GM19397 (cell line): ENCODE results near the gene CRACR2A.

Experiments
- ATAC-seq: cut with Tn5 transposase; IDR thresholded peaks from one replicate; pipeline ENCODE4 v1.9.1; 2021; ENCODE audit warnings: mild to moderate bottlenecking, moderate library complexity; ENCODE audit not compliant: unreplicated experiment

The CRACR2A gene

GRCh38 chr12:3725388-3726115, 27.4 kb downstream of the CRACR2A start:
- ATAC-seq: no peak

GRCh38 chr12:3723916-3724805, 28.7 kb downstream of the CRACR2A start:
- ATAC-seq: no peak

- ATAC-seq: no peak
These were observed 30.5 kb downstream of the CRACR2A start for GRCh38 chr12:3722368-3722767.

DNA sequence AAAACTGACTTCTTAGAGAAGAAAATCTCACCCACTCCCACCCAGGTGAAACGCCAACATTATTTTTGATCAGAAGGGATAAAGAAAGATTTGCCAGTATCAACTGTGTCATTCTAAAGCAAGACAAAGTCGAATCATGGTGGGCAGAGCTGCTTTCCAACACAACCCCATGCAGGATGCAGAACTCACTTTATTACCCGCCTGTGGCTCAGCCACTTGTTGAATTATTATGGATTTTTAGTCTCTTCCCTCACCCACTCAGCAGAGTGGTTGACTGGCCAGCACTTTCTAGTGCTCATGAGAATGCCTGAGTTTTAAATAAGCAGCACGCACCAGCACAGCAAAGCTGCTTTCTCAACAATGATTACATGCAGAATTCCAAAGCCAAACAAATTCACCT, 32.1 kb downstream of the CRACR2A start:
- ATAC-seq: no peak

DNA sequence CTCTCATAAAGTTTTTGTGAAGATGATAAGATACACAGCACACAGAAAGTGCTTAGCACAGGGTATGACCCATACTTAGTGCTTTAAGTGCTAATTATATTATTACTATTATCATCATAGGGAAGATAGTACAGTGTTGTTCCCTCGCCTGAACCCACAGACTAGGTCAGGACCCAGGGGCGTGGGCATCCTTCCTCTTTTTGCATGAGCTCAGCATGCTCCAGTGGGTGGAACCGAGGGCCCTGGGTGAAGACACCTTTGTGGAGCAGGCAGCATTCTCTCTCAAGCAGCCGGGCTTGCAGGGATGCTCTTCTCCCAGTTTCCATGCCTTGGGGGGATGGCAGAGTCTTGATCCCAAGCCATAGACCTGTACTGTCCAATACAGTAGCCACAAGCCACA, 34.8 kb downstream of the CRACR2A start:
- no peak for ATAC-seq

DNA sequence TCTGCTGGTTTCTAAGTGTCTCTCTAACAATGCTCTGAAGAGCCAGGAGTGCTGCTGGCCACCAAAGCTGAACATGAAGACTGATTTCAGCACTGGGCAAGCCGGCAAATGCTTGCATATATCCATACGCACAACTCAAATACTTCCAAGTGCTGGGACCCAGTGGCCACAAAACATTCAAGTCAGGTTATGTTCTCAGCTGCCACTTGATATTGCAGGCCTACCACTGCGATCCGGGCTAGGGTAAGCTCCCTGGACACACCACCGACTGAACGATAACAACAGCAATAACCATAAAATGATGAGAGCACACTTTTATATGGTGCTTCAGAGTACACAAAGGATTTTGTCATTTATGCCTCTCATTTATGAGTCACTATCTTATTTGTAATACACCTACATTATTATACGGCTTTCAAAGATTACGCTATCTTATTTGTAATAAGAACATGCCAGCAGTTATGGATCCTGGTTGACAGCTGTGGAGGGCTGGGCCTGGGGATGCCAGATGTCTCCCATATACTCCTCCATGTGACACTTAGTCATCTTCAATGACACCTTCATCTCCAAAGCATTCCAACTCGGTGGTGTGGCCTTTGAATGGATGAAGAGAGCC, 35.5 kb downstream of the CRACR2A start:
- no peak for ATAC-seq

- no peak for ATAC-seq
These were observed 36.9 kb downstream of the CRACR2A start for GRCh38 chr12:3715999-3716398.

- ATAC-seq: no peak
These were observed 39.0 kb downstream of the CRACR2A start for GRCh38 chr12:3713947-3714346.

- no peak for ATAC-seq
These were observed 39.4 kb downstream of the CRACR2A start for GRCh38 chr12:3713483-3713882.

GRCh38 chr12:3712209-3712992, 40.5 kb downstream of the CRACR2A start:
- no peak for ATAC-seq

GRCh38 chr12:3705354-3705675, 47.6 kb downstream of the CRACR2A start:
- no peak for ATAC-seq

DNA sequence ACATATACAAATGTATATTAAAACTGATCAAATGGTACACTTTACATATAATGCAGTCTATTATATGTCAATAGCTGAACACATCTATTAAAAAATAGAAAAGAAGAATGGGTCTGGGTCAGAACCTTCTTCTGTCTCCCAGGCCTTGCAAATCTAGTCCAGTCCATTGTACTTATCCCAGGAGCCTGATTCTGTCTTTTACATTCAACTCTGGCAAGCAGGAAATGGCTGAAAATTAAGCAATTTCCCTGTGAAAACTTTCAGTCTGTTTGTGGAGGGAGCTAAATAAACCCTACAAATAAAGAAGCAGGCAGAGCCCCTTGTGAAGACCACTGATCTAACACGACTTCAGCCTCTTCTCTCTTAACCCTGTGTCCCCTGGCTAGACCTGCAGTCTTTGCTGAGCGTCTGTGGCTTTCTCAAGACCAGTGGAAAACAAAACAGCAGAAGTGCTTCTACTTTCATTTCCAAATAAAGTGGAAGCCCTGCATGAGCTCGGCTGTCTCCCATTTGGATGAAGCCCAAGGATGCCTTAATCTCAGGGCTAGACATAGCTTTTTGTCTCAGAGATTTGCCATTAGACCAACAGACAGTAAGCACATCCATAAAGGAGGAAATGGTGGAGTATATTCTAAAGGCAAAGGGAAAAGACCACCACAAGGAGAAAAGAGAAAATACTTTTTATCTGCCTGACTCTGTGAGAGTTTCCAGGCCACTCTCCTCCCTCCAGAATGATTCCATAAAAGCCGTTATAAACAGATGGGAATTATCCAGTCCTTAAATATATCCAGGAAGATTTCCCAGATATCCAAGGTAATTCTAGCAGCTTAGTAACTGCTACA, 48.2 kb downstream of the CRACR2A start:
- ATAC-seq: no peak

- no peak for ATAC-seq
These were observed 52.0 kb downstream of the CRACR2A start for GRCh38 chr12:3700861-3701260.

GRCh38 chr12:3698218-3698974, 54.5 kb downstream of the CRACR2A start:
- no peak for ATAC-seq

GRCh38 chr12:3697311-3697870, 55.5 kb downstream of the CRACR2A start:
- ATAC-seq: no peak

GRCh38 chr12:3694673-3695072, 58.2 kb downstream of the CRACR2A start:
- no peak for ATAC-seq

- ATAC-seq: no peak
These were observed 60.1 kb downstream of the CRACR2A start for GRCh38 chr12:3692616-3693365.

DNA sequence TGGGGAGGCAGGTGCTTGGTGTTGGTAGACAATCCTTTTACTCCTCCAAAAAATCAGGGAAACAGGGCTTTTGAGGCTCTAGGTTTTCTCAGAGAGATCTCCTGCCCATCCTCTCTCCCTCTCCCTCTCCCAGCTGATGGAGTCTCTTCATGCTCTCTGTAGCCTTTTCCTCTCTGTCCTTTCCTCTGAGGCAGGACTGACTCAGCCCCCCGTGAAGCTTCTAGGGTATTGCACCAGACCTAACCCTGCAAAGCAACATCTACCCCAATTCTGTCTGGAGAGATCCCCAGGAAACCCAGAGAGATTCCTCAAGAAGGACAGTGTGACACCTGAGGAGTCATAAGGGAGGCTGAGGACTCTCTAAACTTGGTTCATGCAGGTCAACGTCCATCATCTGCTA, 66.4 kb downstream of the CRACR2A start:
- ATAC-seq: no peak
